DND-41 (cell line): Measurements from ENCODE around the gene PIGH.

Experiments used
- CTCF ChIP-seq: IDR thresholded peaks from 2 replicates; pipeline ENCODE4 v1.5.1; 2012; ENCODE audit warnings: borderline replicate concordance, low read length, moderate library complexity, mild to moderate bottlenecking; ENCODE audit not compliant: poor library complexity, severe bottlenecking; ENCODE audit errors: extremely low read depth
- EZH2 ChIP-seq: IDR thresholded peaks from 3 replicates; pipeline ENCODE4 v1.6.1; 2012; ENCODE audit warnings: borderline replicate concordance, low read depth, mild to moderate bottlenecking, moderate library complexity, low read length, inconsistent platforms; ENCODE audit not compliant: severe bottlenecking

GRCh38 chr14:67576216-67576955 lies 23.7 kb downstream of the PIGH start:
- TF ChIP-seq CTCF: peak; percentile 4
- TF ChIP-seq EZH2: no peak
